ENCODE data around the gene GNAQ.
"Not testable (repeated sequence)": the region's sequence is repeated elsewhere in the genome, so short reads cannot be mapped to it uniquely, and the experiment has no call there.

GNAQ gene

GRCh38 chr9:77903666-77904285, 127.8 kb downstream of the GNAQ start:
- no peak for DNase-seq (ENCODE audit: low read depth)

DNA sequence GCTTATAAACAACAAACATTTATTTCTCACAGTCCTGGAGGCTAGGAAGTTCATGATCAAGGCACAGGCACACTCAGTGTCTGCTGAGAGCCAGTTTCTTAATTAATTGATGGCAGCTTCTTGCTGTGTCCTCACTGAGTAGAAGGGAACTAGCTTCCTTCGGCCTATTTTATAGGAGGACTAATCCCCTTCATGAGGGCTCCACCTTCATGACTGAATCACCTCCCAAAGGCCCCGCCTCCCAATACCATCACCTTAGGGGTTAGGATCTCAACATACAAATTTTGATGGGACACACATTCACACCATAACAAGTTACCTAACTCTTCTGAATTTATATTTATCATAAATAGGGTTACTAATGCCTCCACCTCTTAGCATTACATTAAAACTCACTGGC, 129.8 kb downstream of the GNAQ start:
- DNase-seq (ENCODE audit: low read depth), result no peak

DNA sequence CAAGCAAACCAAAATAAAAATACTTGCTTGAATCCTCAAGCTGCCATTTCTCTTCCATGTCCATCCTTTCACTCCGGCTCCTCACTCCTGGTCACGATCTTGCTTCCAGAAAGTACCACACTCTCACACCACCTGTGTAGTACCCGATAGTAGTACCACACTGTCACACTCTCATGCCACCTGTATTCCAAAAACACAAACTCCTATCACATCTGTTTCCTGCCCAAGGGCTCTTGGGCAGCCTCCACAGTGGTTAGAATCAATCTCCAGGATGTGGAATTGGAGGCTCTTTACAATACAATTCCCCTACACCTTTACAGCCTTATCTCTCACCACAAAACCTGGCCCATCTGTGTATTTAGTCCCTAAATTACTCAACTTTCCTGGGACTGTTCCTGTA, 130.6 kb downstream of the GNAQ start:
- no peak for DNase-seq (ENCODE audit: low read depth)

GRCh38 chr9:77899679-77900354, 131.8 kb downstream of the GNAQ start:
- DNase-seq (ENCODE audit: low read depth), result no peak

- DNase-seq (ENCODE audit: low read depth), result no peak
These were observed 132.7 kb downstream of the GNAQ start for GRCh38 chr9:77898864-77899263.

- no peak for DNase-seq (ENCODE audit: low read depth)
These were observed 134.5 kb downstream of the GNAQ start for GRCh38 chr9:77896938-77897667.

DNA sequence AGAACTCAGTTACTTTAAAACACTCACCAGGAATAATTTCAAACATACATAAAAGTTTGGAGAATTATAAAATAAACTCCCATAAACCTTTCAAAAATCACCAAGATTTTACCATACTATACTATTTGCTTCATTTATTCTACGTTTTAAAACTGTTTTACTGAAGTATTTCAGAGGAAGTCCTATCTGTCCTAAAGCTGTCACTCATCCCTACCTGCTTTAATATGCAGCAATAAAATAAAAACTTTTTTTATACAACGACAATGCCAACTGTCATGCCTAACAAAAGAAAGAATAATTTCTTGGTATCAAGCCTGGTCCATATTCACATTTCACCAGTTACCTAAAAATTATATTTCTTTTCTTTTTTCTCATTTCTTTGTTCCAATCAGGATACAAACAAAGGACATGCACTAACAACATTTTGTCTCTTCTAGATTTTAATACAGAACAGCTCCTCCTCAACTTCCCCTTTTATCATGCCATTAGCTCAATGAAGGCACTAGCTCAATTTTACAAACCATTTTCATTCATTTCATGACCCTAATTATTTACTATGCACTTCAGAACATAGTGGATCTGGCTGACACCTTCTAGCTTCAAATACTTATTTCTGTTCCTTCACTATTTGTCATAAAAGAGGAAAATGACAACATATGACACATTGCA, 135.2 kb downstream of the GNAQ start:
- DNase-seq (ENCODE audit: low read depth), result no peak

DNA sequence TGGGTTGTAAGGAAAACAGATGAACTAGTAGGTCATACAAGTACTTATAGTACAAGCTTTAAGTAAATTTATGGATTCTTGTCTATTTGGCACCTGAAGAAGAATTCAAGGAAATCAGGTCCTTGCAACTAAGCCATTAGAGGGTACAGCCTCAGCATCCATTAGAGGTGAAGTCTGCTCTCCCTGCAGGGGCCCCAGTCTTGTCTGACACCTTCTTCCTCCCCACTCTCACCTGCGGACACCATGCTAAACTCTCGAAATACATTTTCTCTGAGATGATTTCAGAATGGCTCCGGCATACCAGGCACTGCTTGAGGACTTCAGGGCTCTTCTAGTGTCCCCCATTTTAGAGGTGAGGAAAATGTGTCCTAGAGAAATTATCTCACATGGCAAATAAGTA, 137.9 kb downstream of the GNAQ start:
- DNase-seq (ENCODE audit: low read depth), result no peak

DNA sequence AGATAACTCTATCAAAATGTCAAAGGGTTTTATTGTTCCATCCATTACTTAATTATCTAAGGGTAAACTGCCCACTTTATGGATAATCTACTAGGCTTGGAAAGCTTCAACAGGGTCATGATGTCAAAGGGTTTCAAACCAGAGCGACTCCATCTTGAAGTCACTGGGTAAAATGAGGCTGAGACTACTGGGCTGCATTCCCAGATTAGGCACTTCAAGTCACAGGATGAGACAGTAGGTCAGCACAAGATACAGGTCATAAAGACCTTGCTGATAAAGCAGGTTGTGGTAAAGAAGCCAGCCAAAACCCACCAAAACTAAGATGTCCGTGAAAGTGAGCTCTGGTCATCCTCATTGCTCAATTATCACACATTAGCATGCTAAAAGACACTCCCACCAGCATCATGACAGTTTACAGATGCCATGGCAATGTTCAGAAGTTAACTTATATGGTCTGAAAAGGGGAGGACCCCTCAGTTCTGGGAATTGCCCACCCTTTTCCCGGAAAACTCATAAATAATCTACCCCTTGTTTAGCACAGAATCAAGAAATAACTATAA, 138.6 kb downstream of the GNAQ start:
- no peak for DNase-seq (ENCODE audit: low read depth)

- DNase-seq (ENCODE audit: low read depth), result no peak
These were observed 139.4 kb downstream of the GNAQ start for GRCh38 chr9:77892171-77892570.

GRCh38 chr9:77891128-77891800, 140.3 kb downstream of the GNAQ start:
- DNase-seq (ENCODE audit: low read depth), result no peak

DNA sequence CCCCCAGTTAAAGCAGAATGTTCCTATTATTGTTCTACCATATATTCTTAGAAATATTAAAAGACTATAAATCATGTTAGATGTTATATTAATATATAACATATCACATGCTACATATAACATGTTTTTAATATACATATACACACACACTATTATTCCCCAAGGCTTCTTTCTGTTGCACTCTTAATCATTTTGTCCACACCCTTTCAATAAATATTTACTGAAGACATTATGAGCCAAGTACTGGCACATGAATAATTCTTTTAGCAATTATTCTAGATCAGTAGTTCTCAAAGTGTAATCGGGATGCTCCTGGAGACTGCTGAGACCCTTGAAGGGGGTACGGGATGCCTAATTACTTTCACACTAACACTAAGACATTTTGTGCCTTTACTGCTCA, 143.9 kb downstream of the GNAQ start:
- DNase-seq (ENCODE audit: low read depth), result no peak

DNA sequence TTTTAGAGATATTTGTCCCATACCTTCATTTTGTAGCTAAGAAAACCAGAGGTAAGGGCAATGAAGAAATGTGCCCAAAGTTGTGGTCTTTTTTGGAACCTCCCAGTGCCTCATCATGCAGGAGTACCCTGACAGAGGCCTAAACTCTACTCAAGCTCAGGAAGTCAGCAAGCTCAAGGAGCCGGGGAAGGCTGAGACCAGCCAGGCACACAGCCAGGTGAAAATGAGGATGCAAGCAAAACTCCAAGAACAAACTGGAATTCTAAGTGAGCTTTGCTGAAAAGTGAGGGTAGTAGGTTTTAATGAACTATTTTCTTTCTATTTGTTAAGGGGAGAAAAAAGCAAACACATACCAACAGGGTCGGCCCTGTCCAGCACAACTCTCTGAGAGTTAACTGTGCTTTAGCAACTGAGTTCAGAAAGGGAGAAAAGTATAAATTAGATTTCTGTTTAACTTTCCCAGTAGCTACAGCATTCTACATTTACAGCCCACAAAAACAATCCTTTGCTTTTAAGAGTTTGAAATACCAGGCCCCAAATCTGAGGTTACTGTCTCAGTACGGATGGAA, 146.4 kb downstream of the GNAQ start:
- no peak for DNase-seq (ENCODE audit: low read depth)

GRCh38 chr9:77883846-77884771, 147.5 kb downstream of the GNAQ start:
- no peak for DNase-seq (ENCODE audit: low read depth)

- no peak for DNase-seq (ENCODE audit: low read depth)
These were observed 148.5 kb downstream of the GNAQ start for GRCh38 chr9:77883133-77883532.

DNA sequence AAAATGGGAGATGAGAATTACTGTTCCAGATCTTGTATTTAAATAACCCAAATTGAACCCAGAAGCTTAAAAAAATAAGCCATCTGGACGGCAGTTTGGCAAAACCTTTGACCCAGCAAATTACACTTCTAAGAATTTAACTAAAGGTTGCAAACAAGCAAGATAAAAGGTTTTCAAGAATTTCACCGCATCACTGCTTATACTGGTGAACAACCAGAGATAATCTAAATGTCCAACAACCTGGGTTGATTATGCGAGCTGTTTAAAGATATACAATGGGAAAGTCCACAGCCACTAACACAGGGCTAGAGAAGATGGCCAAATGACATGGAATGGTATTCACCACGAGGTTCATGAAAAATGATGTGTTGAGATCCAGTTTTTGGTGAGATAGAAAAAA, 149.3 kb downstream of the GNAQ start:
- no peak for DNase-seq (ENCODE audit: low read depth)

DNA sequence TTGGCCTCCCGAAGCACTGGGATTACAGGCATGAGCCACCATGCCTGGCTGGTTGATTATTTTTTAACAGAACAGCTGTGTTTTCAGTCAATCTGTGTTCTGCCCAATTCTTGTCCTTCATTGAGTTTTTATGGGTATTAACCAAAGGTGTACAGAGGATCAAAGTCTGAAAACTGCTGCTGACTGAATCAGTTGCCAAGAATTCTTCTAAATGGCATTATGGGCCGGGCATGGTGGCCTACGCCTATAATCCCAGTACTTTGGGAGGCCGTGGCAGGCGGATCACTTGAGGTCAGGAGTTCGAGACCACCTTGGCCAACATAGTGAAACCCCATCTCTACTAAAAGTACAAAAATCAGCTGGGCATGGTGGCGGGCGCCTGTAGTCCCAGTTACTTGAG, 150.0 kb downstream of the GNAQ start:
- not testable (repeated sequence) for DNase-seq (ENCODE audit: low read depth)

DNA sequence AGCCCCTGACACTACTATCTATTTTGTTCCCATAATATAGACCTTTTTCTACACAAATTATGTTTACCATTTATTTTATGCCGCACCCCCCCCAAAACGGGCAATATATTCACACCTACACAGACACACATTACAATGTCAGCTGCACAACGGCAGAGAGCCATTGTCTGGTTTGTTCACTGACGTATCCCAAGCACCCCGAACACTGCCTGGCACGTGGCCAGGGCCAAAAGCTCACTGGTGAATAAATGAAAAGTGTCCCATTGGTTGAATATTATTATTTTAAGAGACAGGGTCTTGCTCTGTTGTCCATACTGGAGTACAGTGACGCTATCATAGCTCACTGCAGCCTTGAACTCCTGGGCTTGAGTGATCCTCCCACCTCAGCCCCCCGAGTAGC, 150.5 kb downstream of the GNAQ start:
- no peak for DNase-seq (ENCODE audit: low read depth)

DNA sequence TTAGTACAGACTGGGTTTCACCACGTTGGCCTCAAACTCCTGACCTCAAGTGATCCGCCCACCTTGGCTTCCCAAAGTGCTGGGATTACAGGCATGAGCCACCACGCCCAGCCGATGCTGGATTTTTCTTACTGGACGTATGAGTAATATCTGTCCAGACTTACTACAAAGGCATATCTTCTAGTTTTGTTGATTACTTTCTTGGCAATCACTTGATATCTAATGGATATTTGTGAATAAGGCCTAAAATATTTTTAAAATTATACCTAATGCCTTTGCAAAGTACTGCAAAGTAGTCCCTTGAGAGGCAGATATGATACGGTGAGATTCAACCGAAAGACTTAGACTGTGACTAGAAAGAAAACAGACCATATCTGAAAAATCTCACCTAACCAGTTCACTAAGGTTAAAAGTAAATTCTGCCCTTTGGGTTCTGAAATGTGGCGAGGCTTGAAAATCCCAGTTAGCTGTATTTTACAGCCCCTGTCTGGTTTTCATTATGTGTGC, 152.1 kb downstream of the GNAQ start:
- DNase-seq (ENCODE audit: low read depth), result no peak

- not testable (repeated sequence) for DNase-seq (ENCODE audit: low read depth)
These were observed 152.8 kb downstream of the GNAQ start for GRCh38 chr9:77878793-77879192.

Measured in stimulated activated CD8-positive, alpha-beta memory T cell treated with anti-CD3 and anti-CD28 coated beads, Interleukin-4, amount 100 ng/mL, for 24 hours (primary cell).